AG08395 (cell line): Measurements from ENCODE around the gene ZNFX1.
A peak's percentile ranks its signal among the peaks of the same experiment; 100 is the strongest.
"Not testable (repeated sequence)": the region's sequence is repeated elsewhere in the genome, so short reads cannot be mapped to it uniquely, and the experiment has no call there.

Experiments used
- DNase-seq: peaks from one replicate; pipeline ENCODE4 v3.0.0; 2012; ENCODE audit warnings: mixed read lengths, low spot score

The ZNFX1 gene

DNA sequence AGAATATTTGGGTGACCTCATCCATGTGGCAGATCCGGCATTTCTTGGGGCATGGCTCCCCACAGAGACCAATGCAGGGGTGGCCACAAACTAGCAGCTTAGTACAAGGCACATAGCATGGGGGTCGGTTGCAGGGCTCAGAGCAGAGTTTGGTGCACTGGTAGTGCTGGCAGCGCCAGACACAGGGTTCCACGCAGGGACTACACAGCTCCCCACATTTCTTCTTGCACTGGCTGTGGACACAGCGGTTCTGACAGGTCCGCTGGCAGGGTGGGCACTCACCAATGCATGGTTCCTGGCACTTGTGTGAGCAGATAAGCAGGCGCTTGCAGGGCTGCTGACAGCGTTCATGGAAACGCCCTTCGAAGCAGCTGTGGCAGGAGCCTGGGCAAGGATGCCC lies 29.6 kb downstream of the ZNFX1 start:
- no peak for DNase-seq

DNA sequence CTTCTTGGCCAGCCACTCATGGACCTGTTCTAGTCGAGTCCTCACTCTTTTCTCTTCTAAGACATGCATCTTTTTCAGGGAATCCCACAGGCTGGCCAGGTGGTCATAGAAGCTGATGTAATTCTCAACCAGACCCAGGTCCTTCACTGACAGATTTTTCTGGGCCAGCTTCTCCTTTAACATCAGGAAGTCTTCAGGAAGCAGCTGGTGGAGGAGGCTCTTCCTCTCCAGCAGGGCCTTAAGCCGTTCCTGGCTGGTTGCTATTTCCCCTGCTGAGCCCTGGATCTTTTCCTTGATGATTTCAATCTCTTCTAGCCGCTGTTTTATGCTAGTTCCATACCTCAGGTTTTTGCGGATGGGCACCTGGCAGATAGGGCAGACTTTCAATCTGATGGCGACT lies 30.1 kb downstream of the ZNFX1 start:
- no peak for DNase-seq

DNA sequence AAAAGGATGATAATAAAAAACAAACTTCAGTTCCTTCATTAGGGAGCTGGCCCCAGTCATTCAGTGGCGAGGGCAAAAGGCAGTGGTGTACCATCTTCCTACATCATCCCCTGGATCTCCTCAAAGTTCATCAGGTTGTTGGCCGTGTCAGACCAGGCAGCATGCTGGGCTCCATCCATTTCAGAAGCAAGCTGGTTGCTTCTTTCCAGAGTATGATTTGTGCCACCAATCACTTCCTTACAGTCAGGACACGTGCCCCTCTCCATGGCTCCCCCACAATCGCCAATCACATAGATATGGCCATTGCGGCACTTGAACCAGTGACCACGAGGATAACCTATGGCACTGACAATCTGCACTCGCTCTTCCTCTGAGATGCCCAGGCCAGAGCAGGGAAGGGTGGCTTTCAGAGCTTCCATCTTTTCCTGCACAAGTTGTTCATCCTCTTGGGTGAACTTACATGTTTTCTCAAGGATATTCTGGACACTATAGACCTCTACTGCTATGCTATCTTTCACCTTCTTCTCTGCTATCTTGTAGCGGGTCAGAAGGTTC lies 30.6 kb downstream of the ZNFX1 start:
- no peak for DNase-seq

DNA sequence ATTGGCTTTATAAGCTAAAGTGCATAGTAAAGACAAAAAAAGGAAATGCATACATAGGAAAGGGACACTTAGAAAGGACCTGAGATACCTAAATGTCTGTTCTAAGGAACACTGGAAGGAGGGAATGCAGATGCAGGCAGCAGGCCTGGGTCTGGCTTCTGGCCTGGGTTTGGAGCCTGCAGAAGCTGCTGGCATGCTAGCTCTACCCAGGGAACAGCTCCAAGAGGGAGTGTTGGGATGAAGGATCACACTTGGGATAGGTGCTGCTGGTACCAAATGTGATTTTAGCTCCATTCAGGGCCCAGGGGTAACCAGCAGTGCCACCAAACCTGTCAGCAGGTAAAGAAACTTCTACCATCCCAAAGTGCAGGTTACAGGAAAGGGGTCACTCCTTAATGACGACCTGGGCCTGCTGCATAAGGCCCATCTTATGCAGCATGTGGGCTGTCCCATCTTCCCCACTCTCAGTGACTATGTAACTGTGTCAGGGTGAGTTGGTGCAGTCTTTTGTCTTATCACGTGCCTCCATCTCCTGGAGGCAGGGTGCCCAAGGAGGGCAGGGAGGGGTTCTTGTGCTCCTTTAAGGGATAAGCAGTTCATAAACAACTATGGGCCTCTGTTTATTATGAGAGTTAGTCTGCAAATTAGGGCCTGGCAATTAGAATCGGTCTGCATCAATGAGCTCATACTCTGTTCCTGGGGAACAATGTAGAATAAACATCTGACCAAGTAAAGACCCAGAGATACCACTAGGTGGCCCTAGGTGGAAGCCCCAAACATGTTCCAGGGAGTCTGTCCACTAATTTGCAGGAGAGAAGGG lies 31.7 kb downstream of the ZNFX1 start:
- peak; percentile 77 for DNase-seq

DNA sequence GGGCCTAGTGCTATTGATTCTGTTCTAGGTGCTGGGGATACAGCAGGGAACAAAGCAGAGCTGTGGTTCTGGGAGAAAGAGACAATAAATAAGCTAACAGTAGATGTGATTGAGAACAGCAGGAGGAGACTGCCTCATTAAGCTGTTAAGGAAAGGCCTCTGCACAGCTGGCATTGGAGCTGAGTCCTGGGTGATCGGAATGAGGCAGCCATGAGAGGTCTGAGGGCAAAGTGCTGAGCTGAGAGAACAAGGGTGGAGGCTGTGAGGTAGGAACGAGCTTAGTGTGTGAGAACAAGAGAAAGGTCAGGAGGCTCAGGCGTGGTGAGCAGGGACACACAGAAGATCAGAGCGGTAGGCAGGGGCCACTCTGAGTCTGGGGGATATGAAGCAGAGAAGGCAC lies 40.3 kb downstream of the ZNFX1 start:
- no peak for DNase-seq

DNA sequence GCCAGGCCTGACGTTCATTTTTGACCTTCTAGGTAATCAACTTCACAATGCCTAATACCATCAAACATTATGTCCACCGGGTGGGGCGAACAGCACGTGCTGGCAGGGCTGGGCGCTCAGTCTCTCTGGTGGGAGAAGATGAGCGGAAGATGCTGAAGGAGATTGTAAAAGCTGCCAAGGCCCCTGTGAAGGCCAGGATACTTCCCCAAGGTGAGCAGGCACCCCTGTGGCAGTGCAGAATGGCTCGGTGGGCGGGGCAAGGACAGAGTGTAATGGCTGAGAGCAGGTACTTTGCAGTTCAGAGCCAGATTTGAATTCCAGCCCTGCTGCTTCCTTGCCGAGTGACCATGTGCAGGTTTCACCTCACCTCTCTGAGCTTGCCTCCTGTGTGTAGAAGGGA lies 41.6 kb downstream of the ZNFX1 start:
- no peak for DNase-seq

DNA sequence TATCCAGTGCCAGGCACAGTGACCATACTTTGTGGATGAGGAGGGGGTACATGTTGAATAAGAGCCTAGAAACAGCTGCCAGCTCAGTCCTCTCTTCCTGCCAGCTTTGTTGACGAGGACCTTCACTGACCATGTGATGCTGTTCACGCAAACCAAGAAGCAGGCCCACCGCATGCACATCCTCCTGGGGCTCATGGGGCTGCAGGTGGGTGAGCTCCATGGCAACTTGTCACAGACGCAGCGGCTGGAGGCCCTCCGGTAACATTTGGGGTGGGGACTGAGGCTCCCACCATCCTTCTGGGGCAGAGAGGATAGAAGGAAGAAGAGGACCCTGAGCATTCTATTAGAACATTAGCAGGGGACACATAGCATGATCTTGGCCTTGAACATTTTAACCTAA lies 43.0 kb downstream of the ZNFX1 start:
- no peak for DNase-seq

DNA sequence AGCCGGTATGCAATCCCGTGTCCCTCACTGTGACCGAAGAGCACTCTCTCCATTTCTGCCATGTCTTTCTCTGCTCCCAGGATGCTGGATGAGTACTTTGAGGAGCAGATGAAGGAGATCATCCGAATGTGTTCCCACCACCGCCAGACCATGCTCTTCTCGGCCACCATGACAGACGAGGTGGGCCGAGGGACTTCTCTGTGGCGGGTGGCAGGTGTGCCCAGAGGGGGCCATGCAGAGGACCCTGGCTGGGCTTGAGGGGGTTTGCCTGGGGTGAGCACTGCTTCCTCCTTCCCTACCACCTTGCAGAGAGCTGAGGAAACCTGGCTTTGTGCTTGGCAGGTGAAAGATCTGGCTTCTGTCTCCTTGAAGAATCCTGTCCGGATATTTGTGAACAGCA lies 44.6 kb downstream of the ZNFX1 start:
- DNase-seq: no peak

DNA sequence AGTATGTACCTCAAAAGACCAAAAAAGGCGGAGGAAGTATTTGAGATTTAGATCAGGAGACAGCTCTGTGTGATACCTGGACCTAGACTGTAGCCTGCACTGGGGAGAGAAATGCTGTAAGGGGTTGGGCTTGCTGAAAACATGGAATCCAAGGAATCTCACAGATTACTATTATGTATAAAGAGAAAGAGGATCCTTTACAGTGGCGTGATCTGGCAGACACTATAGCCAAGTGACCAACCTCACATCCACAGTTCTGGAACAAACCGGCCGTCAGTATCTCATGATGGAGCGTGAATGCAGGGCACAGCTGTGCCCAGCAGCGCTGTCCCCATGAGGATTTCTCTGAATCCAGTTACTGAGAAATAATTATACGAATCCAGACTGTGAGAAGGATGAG lies 46.4 kb downstream of the ZNFX1 start:
- no peak for DNase-seq

DNA sequence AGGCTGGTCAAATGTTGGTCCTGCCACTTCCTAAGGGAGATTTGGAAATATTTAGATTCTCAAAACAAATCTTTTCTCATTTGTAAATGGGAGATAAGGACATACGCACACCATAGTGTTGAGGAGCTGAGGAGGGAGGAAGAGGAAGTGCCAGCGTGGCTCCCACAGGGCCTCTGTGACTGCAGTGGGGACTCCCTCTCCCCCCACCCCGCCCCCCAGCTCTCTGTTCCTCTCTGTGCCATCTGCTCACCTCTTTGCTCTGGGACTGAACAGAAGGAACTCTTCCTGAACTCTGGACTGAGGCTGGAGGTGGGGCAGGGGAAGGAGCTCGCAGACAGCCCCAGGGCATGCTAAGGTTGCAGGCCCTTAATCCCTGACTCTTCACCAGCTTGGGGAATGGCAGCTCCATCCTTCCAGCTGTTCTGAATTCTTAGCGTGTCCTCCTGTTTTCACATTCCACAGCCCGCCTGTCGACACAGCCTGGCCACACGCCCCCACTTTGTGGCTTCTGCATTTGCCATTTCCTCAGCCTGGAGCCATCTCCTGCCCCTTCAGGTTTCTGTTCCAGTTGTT lies 47.2 kb downstream of the ZNFX1 start:
- peak; percentile 27 for DNase-seq

DNA sequence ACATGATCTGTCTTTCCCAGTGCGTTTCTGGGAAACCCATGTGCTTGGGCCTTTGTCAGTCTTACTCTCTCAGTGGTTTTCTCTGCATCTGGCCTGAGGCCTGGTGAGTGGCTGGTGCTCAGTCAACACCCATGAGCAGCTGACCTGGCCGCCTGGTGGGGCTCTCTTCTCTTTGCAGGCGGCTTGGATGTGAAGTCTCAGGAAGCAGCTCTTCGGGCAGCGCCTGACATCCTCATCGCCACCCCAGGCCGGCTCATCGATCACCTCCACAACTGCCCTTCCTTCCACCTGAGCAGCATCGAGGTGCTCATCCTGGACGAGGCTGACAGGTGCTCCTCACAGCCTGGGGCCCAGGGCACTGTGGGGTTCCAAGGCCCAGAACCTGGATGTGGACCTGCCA lies 47.8 kb downstream of the ZNFX1 start:
- DNase-seq: no peak

DNA sequence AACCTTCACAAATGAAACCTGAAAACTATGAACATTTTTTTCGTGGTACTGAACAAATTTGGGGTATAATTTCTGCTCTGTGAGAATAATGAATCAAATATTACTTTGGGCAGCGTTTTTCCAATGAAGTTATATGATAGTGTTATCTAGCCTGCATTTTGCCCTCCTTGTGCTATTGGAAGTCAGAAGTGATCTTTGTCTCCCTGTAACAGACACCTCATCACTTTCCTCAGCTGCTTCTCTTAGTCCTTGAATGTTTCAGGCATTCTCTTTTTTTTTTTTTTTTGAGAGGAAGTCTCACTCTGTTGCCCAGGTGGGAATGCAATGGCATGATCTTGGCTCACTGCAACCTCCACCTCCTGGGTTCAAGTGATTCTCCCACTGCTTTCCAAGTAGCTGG lies 48.5 kb downstream of the ZNFX1 start:
- DNase-seq: no peak

DNA sequence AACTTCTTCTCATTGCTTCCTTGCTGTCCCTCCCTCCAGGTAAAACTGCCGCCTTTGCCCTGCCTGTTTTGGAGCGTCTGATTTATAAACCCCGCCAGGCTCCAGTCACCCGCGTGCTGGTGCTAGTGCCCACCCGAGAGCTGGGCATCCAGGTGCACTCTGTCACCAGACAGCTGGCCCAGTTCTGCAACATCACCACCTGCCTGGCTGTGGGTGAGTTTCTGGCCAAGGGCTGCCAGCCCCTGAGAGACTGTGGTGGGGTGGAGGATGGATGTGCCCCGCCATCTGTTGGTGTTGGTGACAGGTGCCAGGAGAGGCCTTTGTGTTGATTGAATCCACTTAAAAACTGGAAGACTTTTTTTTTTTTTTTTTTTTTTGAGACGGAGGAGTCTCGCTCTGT lies 49.2 kb downstream of the ZNFX1 start:
- DNase-seq: no peak

DNA sequence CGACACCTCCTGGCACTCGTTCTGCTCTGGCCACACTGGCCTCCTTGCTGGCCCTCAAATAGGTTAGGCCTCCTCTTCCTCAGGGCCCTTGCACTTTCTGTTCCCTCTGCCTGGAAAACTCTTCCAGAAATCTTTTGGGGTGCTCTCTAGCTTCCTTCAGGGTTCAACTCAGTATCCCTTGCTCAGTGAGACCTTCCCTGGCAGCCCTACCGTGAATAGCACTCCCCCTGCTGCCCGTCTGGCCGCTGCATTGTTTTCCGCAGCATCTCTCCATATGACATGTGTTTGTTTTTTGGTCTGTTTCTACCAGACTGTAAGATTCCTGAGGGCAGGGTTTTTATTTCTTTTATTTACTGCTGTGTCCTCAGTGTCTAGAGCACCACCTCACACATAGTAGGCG lies 52.0 kb downstream of the ZNFX1 start:
- no peak for DNase-seq

DNA sequence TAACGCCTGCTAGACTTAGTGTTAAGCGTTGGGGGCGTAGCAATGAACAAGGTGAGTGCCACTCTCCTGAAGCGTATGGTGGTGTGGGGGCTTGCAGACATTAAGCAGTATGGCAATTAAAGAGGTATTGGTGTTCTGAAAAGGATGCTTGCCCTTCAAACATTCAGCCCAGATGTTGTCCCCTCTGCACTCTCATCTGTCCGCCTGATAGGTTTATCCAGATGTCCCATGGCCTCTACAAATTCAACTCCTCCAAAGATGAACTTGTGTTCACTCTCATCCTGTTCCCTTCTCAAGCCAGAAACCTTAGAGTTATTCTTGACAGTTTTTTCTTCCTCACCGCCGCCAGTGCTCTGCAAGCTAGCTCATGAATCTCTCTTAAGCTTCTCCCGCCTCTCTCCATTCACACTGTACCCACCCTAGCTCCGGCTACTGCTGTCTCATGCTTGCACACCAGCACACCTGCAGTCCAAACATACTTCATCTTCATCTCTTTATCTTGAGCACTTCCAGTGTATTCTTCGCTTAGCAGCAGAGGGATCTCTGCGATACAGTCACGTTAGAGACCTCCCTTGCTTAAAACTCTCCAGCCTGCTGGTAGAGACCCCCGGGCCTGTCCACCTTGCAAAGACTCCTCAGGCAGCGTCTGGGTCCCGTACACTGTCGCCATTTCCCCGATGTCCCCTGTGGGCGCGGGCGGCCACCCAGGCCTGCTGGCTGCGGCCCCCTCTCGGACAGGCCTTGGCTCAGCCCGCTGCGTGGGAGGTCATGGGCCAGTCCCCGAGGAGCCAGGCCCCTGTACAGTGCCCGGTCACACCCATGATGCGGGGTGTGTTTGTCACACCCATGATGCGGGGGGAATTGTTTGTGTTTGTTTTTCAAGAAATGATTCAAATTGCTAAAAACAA lies 57.7 kb downstream of the ZNFX1 start:
- no peak for DNase-seq

DNA sequence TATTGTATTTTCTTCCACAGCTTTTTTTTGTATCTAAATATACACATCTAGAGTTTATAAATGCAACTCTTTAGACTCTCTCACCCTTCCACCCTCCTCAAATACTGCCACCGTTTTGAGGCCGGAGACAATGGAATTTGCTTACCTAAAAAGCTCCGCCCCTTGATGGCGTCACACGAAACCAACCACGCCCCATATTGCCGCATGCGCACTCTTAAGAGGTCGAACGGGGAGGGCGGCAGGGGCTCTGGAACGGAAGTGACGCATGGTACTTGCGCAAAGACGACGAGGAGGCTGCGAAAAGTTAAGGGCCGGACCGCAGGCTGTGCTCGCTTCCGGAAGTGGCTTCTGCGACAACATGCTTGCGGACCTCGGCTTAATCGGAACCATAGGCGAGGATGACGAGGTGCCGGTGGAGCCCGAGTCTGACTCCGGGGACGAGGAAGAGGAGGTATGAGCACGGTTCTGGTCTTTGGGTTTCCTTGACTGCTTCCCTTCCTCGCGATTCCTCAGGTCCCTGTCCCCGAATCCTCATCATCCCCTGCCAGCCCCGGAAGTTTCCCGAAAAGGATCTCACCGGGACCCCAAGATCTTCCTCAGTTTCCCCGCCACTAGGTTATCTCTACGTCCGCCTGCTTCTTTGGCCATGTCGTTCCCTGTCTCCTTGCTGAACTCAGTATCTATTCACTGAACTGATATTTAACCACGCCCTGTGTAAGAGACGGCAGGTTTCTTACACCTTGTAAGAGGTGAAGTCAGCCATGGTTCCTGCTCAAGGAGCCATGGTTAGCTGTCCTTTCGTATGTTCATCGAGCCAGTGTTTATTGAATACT lies 58.5 kb downstream of the ZNFX1 start, which contains the start of gene DDX27:
Gene DDX27, plus strand, starts transcription at position 326 of the 833 bp plus-strand sequence. Its CDS starts 33 bp downstream, at position 359.
- peak; percentile 99 for DNase-seq

DNA sequence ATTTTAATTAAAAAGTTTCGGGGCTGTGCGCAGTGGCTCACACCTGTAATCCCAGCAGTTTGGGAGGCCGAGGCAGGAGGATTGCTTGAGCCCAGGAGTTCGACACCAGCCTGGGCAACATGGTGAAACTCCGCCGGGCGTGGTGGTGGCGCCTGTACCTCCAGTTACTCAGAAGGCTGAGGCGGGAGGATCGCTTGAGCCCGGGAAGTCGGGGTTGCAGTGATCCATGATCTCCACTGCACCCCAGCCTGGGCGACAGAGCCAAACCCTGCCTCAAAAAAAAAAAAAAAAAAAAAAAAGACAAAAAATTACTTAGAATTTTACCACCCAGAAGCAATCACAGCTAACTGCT lies 59.1 kb downstream of the ZNFX1 start:
- not testable (repeated sequence) for DNase-seq

DNA sequence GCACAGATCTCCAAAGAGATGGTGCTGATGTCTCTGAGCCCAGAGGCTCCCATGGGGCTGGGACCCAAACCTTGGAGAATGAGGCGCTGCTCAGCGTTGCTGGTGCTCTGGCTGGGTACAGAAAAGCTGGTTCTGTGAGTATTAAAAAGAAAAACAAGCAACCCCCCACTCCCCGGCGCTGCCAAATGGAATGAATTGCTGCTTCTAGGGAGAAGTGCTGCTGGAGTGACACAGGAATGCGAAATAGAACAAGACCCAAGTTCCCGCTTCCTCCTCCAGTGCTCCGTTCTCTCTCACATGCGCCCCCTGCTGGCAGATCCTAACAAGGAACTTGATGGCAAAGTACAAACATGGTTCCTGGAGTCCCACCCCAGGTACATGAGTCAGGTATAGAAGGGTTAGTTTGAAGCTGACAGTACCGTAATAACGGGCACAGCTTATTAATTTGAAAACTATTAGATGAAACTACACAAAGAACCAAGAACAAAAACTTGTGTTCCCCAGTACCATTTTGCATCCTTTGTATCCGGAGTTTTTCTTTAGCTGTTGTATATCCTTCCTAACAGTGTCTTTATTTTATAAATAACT lies 60.8 kb downstream of the ZNFX1 start:
- DNase-seq: peak; percentile 79

DNA sequence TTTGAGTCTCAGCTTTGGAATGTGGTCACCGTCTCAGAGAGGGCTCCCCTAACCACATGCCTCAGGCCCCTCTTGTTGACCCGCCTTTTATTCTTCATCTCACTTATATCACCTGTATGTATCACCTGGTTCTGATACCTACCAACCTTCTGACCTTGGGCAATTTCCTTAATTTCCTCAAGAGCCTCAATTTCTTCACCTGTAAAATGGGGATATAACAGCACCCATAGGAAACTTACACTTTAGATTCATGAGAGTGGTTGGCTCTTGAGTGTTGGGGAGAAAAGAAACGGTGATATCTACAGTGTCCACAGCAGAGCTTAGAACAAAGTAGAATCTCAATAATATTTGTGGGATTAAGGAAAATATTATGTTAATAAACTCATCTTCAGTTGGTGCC lies 62.6 kb downstream of the ZNFX1 start:
- DNase-seq: no peak

DNA sequence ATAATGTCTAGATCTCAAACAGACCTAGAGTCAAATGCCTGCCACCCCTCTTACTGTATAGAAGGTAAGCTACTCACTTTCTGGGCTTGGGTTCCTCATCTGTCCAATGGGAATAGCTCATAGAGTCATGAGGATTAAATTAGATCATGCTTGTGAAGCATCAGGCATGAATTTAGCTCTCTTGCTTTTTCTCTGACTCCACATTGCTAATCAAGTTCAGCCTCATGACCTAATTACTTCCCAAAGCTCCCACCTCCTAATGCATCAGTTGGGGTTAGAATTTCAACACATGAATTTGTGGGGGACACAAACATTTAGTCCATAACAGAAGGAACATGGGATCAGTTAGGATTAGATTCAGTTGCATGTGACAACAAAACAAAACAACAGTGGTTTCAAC lies 63.3 kb downstream of the ZNFX1 start:
- DNase-seq: no peak

DNA sequence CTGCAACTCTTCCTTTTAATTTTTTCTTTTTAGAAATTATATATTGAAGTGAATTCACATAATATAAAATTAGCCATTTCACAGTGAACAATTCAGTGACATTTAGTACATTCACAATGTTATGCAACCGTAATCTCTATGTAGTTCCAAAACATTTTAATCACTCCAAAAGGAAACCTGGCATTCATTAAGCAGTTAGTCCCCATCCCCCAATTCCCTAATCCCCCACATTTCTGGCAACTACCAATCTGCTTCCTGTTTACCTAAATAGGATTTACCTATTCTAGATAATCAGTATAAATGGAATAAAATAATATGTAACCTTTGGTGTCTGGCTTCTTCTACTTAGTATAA lies 67.1 kb downstream of the ZNFX1 start:
- DNase-seq: no peak
